ENCODE results near the gene THSD7B. TPM values are rescaled to one million over a fixed set of nuclear protein-coding genes. Genes with fewer than 3 reads are reported as not detected.

Gene THSD7B
- total and polyA plus RNA-seq, 2 experiments from 2014 or later: not detected

- Histone ChIP-seq H3K9me3 (ENCODE audit: low read depth) (no peaks in the 10 kb centered on the region), H3K4me3 (no peak overlapping the region), H3K36me3 (no peaks in the 10 kb centered on the region), H3K27me3 (no peaks in the 10 kb centered on the region), H3K27ac (no peak overlapping the region), H3K4me1 (ENCODE audit: low read depth) (no peaks in the 10 kb centered on the region)
- no peak for DNase-seq (ENCODE audit: low read depth in 1 of 2, low spot score in 1 of 2)
- no peak for TF ChIP-seq CTCF (IDR thresholded peaks at IDR 0.05; ENCODE audit: low read depth, low read length)
Observed at GRCh38 chr2:137221797-137222492, 456.6 kb downstream of the THSD7B start.

GRCh38 chr2:137223722-137224121 lies 458.4 kb downstream of the THSD7B start:
- DNase-seq (ENCODE audit: low read depth in 1 of 2, low spot score in 1 of 2): no peak
- no peaks in the 10 kb centered on the region for H3K9me3 ChIP-seq (ENCODE audit: low read depth)
- no peak for TF ChIP-seq CTCF (IDR thresholded peaks at IDR 0.05; ENCODE audit: low read depth, low read length)

GRCh38 chr2:137228566-137228965 lies 463.2 kb downstream of the THSD7B start:
- H3K27me3 ChIP-seq: no peaks in the 10 kb centered on the region
- DNase-seq (ENCODE audit: low read depth in 1 of 2, low spot score in 1 of 2): peak in 1 of 2 donors; percentile 7
- no peaks in the 10 kb centered on the region for H3K4me1 ChIP-seq (ENCODE audit: low read depth)
- H3K27ac ChIP-seq: no peak overlapping the region
- H3K4me3 ChIP-seq: no peak overlapping the region
- no peak for TF ChIP-seq CTCF (IDR thresholded peaks at IDR 0.05; ENCODE audit: low read depth, low read length)
- H3K36me3 ChIP-seq: no peaks in the 10 kb centered on the region
- H3K9me3 ChIP-seq (ENCODE audit: low read depth): no peaks in the 10 kb centered on the region

More at GRCh38 chr2:137223722-137224121, 458.4 kb downstream of the THSD7B start:
- no peaks in the 10 kb centered on the region for H3K4me1 ChIP-seq (ENCODE audit: low read depth)
- no peak overlapping the region for H3K27ac ChIP-seq
- no peaks in the 10 kb centered on the region for H3K27me3 ChIP-seq
- H3K36me3 ChIP-seq: no peaks in the 10 kb centered on the region
- H3K4me3 ChIP-seq: no peak overlapping the region

- Histone ChIP-seq H3K9me3 (ENCODE audit: low read depth) (no peaks in the 10 kb centered on the region), H3K27ac (no peak overlapping the region)
- TF ChIP-seq CTCF (IDR thresholded peaks at IDR 0.05; ENCODE audit: low read depth, low read length): no peak
Observed at GRCh38 chr2:137229834-137230233, 464.5 kb downstream of the THSD7B start.

GRCh38 chr2:137231628-137232027 lies 466.3 kb downstream of the THSD7B start:
- Histone ChIP-seq H3K9me3 (ENCODE audit: low read depth) (no peaks in the 10 kb centered on the region), H3K27ac (no peak overlapping the region), H3K4me1 (ENCODE audit: low read depth) (no peaks in the 10 kb centered on the region), H3K27me3 (no peaks in the 10 kb centered on the region), H3K36me3 (no peaks in the 10 kb centered on the region), H3K4me3 (no peak overlapping the region)
- no peak for DNase-seq (ENCODE audit: low read depth in 1 of 2, low spot score in 1 of 2)
- no peak for TF ChIP-seq CTCF (IDR thresholded peaks at IDR 0.05; ENCODE audit: low read depth, low read length)

More at GRCh38 chr2:137229834-137230233, 464.5 kb downstream of the THSD7B start:
- Histone ChIP-seq H3K4me3 (no peak overlapping the region), H3K4me1 (ENCODE audit: low read depth) (no peaks in the 10 kb centered on the region), H3K27me3 (no peaks in the 10 kb centered on the region), H3K36me3 (no peaks in the 10 kb centered on the region)
- no peak for DNase-seq (ENCODE audit: low read depth in 1 of 2, low spot score in 1 of 2)
